Measurements from ENCODE around the gene SLC36A3.
"Not testable (repeated sequence)": the region's sequence is repeated elsewhere in the genome, so short reads cannot be mapped to it uniquely, and the experiment has no call there.

The SLC36A3 gene

GRCh38 chr5:151255621-151256286 lies 47.8 kb downstream of the SLC36A3 start:
- TF ChIP-seq CTCF (IDR thresholded peaks at IDR 0.05; ENCODE audit: low read length, missing control alignments): no peak
- DNase-seq (ENCODE audit: low read depth): no peak
- H3K4me3 ChIP-seq (replicated peaks; ENCODE audit: low read depth, low read length): no peak overlapping the region

GRCh38 chr5:151254990-151255389 lies 48.6 kb downstream of the SLC36A3 start:
- not testable (repeated sequence) for H3K4me3 ChIP-seq (replicated peaks; ENCODE audit: low read depth, low read length)

GRCh38 chr5:151254556-151254955 lies 49.0 kb downstream of the SLC36A3 start:
- H3K4me3 ChIP-seq (replicated peaks; ENCODE audit: low read depth, low read length): peak overlapping the region; percentile 7
- no peak for TF ChIP-seq CTCF (IDR thresholded peaks at IDR 0.05; ENCODE audit: low read length, missing control alignments)
- DNase-seq (ENCODE audit: low read depth): no peak

More at GRCh38 chr5:151254990-151255389, 48.6 kb downstream of the SLC36A3 start:
- not testable (repeated sequence) for DNase-seq (ENCODE audit: low read depth)

- peak overlapping the region; percentile 93 for H3K4me3 ChIP-seq (replicated peaks; ENCODE audit: low read depth, low read length)
- no peak for DNase-seq (ENCODE audit: low read depth)
- TF ChIP-seq CTCF (IDR thresholded peaks at IDR 0.05; ENCODE audit: low read length, missing control alignments): no peak
Measured at GRCh38 chr5:151253605-151253950, 50.0 kb downstream of the SLC36A3 start.

- DNase-seq (ENCODE audit: low read depth): peak; percentile 100
- TF ChIP-seq CTCF (IDR thresholded peaks at IDR 0.05; ENCODE audit: low read length, missing control alignments): no peak
- peak within 1 kb of the TSS; percentile 93 for H3K4me3 ChIP-seq (replicated peaks; ENCODE audit: low read depth, low read length)
Measured at GRCh38 chr5:151252762-151253604, 50.6 kb downstream of the SLC36A3 start, which contains the start of gene GM2A. GM2A (plus strand) TSS chr5:151253185; CDS start chr5:151253217, 32 bp downstream.

- TF ChIP-seq CTCF (IDR thresholded peaks at IDR 0.05; ENCODE audit: low read length, missing control alignments): no peak
- DNase-seq (ENCODE audit: low read depth): no peak
- H3K4me3 ChIP-seq (replicated peaks; ENCODE audit: low read depth, low read length): no peak overlapping the region
Measured at GRCh38 chr5:151251621-151252020, 51.9 kb downstream of the SLC36A3 start.

GRCh38 chr5:151251001-151251551 lies 52.5 kb downstream of the SLC36A3 start:
- H3K4me3 ChIP-seq (replicated peaks; ENCODE audit: low read depth, low read length): no peak overlapping the region
- TF ChIP-seq CTCF (IDR thresholded peaks at IDR 0.05; ENCODE audit: low read length, missing control alignments): no peak
- DNase-seq (ENCODE audit: low read depth): no peak
